GM18951 (cell line): Measurements from ENCODE around the gene SYNJ1.
"Not testable (repeated sequence)": the region's sequence is repeated elsewhere in the genome, so short reads cannot be mapped to it uniquely, and the experiment has no call there.

Source experiments
- POLR2A ChIP-seq: IDR thresholded peaks from 4 replicates; pipeline ENCODE4 v1.6.1; 2011; ENCODE audit warnings: mild to moderate bottlenecking; ENCODE audit not compliant: insufficient read length, insufficient read depth; ENCODE audit errors: extremely low read depth
- in situ Hi-C: fragments of 300-500 bp; cut with MboI; formaldehyde crosslinking; loops from one replicate; pipeline ENCODE4 v1.12.0; 2022; ENCODE audit warnings: low sequenced_read_pairs, mixed read lengths, inconsistent platforms; ENCODE audit not compliant: unreplicated experiment

The SYNJ1 gene

GRCh38 chr21:32748529-32748928 lies 20.7 kb upstream of the SYNJ1 start:
- no peak for TF ChIP-seq POLR2A
- in situ Hi-C loops = no loop called here

- no peak for TF ChIP-seq POLR2A
- in situ Hi-C loops = no loop called here
These were observed 19.6 kb upstream of the SYNJ1 start for GRCh38 chr21:32747396-32747795.

GRCh38 chr21:32746711-32747110 lies 18.9 kb upstream of the SYNJ1 start:
- in situ Hi-C loops = not testable (repeated sequence)

- in situ Hi-C loops = no loop called here
- TF ChIP-seq POLR2A = no peak
These were observed 14.6 kb upstream of the SYNJ1 start for GRCh38 chr21:32742396-32742795.

- in situ Hi-C loops = no loop called here
- no peak for TF ChIP-seq POLR2A
These were observed 13.5 kb upstream of the SYNJ1 start for GRCh38 chr21:32741336-32741735.

GRCh38 chr21:32739946-32740345 lies 12.1 kb upstream of the SYNJ1 start:
- TF ChIP-seq POLR2A = no peak
- in situ Hi-C loops = no loop called here

- in situ Hi-C loops = not testable (repeated sequence)
These were observed 8.3 kb upstream of the SYNJ1 start for GRCh38 chr21:32736083-32736482.

GRCh38 chr21:32735524-32735923 lies 7.7 kb upstream of the SYNJ1 start:
- no peak for TF ChIP-seq POLR2A
- in situ Hi-C loops = no loop called here

GRCh38 chr21:32733990-32734613 lies 6.3 kb upstream of the SYNJ1 start:
- in situ Hi-C loops = no loop called here
- TF ChIP-seq POLR2A = no peak

- TF ChIP-seq POLR2A = no peak
- in situ Hi-C loops = no loop called here
These were observed 5.5 kb upstream of the SYNJ1 start for GRCh38 chr21:32733356-32733755.

- no peak for TF ChIP-seq POLR2A
- in situ Hi-C loops = no loop called here
These were observed 4.7 kb upstream of the SYNJ1 start for GRCh38 chr21:32732544-32732943.

GRCh38 chr21:32728848-32729247 lies 1.0 kb upstream of the SYNJ1 start:
- no peak for TF ChIP-seq POLR2A
- in situ Hi-C loops = no loop called here

GRCh38 chr21:32728456-32728839 lies 635 bp upstream of the SYNJ1 start:
- TF ChIP-seq POLR2A = no peak
- in situ Hi-C loops = no loop called here

- in situ Hi-C loops = no loop called here
- TF ChIP-seq POLR2A = no peak
These were observed 750 bp downstream of the SYNJ1 start for GRCh38 chr21:32726839-32727686.
